Measurements from ENCODE around the gene SIAH1. TPM values are rescaled to one million over a fixed set of nuclear protein-coding genes. Genes with fewer than 3 reads are reported as not detected.
A peak's percentile ranks its signal among the peaks of the same experiment; 100 is the strongest.
"Not testable (repeated sequence)": the region's sequence is repeated elsewhere in the genome, so short reads cannot be mapped to it uniquely, and the experiment has no call there.

SIAH1 gene
- total RNA-seq, 2 experiments from 2014 or later, result 13.7 to 14.6 TPM

DNA sequence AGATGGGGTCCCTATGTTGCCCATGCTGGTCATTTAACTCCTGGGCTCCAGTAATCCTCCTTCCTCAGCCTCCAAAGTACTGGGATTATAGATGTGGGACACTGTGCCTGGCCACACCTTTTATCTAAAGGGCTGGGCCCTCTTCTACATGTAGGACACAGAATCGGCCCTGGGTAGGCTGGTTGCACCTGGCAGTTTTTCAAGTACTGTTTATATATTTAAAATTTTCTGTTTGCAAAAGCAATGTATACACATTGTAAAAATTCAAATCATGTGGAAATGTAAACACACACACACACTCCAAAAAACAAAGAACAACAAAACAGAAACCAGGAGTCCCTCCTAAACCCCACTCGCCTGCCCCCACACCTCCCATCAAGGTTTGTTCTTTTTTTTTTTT is 28.1 kb upstream of the SIAH1 start:
- Mint-ChIP-seq H3K36me3 (ENCODE audit: low read depth) (no peaks in the 10 kb centered on the region), H3K9me3 (no peaks in the 10 kb centered on the region), H3K4me3 (no peak overlapping the region), H3K27me3 (ENCODE audit: low read depth) (no peaks in the 10 kb centered on the region), H3K4me1 (ENCODE audit: low read depth) (peaks cover 7% of the 10 kb centered on the region), H3K27ac (no peak overlapping the region)
- DNase-seq, result no peak
- CTCF ChIA-PET, result no interaction called here
- intact Hi-C loops (cut with micrococcal nuclease), result no loop called here

DNA sequence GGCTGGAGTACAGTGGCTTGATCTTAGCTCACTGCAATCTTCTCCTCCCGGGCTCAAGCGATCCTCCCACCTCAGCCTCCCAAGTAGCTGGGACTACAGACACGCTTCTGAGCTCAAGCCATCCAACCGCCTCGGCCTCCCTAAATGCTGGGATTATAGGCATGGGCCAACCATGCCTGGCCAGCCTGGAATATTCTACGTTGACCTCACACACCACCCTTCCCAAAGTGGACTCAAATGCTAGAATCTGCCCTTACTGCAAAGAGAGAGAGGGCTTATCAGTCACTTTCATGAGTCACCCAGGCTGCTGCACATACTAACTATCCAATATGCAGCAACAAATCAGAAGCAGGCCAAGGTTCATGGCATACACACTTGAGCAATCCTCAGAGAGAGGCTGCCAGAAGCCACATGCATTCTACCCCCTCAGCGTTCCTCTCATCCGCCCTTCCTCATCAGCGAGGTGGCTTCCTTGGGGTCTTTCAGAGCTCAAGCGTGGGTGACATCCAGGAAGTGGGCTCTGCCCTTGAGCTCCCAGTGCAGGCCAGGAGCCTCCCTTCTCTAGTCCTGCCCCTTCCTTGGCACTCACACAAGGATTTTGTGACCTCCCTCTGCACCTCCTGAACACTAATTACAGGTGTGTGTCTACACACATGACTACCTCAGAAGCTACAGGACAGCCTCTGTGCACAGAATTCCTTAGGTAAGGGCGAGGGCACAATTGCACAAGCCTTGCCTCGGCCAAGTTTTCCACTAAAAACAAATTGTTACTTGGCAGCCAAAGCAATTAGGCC is 24.8 kb upstream of the SIAH1 start:
- H3K27ac Mint-ChIP-seq, result no peak overlapping the region
- no peaks in the 10 kb centered on the region for H3K9me3 Mint-ChIP-seq
- no peaks in the 10 kb centered on the region for H3K27me3 Mint-ChIP-seq (ENCODE audit: low read depth)
- DNase-seq, result no peak
- H3K4me1 Mint-ChIP-seq (ENCODE audit: low read depth), result peaks cover 7% of the 10 kb centered on the region
- intact Hi-C loops (cut with micrococcal nuclease), result no loop called here
- CTCF ChIA-PET, result interaction anchor here (1.2 kb wide), 1 partner anchor 14 kb away, joined by 3 read pairs; no protein-coding TSS in a partner anchor
- no peak overlapping the region for H3K4me3 Mint-ChIP-seq
- H3K36me3 Mint-ChIP-seq (ENCODE audit: low read depth), result no peaks in the 10 kb centered on the region

DNA sequence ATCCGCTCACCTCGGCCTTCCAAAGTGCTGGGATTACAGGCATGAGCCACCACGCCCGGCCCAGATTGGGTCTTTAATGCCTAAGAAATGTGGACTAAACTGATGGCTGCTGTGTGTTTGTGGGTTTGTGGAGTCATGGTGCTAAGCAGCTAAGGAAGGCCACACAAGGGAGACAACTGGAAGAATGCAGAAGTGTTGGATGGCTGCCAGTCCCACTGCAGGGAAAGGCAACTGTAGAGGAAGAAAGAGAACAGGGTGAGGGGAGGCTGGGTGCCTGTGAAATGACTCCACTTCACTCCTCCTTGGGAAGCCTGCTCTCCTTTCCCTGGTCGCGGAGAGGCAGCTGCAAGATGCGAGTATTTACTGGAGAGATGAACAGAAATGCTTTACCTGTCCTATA is 23.5 kb upstream of the SIAH1 start:
- CTCF ChIA-PET, result interaction anchor here (1.2 kb wide), 1 partner anchor 13 kb away, joined by 3 read pairs; no protein-coding TSS in a partner anchor
- H3K36me3 Mint-ChIP-seq (ENCODE audit: low read depth), result no peaks in the 10 kb centered on the region
- intact Hi-C loops (cut with micrococcal nuclease), result no loop called here
- no peak overlapping the region for H3K4me3 Mint-ChIP-seq
- H3K27ac Mint-ChIP-seq, result no peak overlapping the region
- peaks cover 4% of the 10 kb centered on the region for H3K4me1 Mint-ChIP-seq (ENCODE audit: low read depth)
- H3K27me3 Mint-ChIP-seq (ENCODE audit: low read depth), result no peaks in the 10 kb centered on the region
- DNase-seq, result no peak
- no peaks in the 10 kb centered on the region for H3K9me3 Mint-ChIP-seq

DNA sequence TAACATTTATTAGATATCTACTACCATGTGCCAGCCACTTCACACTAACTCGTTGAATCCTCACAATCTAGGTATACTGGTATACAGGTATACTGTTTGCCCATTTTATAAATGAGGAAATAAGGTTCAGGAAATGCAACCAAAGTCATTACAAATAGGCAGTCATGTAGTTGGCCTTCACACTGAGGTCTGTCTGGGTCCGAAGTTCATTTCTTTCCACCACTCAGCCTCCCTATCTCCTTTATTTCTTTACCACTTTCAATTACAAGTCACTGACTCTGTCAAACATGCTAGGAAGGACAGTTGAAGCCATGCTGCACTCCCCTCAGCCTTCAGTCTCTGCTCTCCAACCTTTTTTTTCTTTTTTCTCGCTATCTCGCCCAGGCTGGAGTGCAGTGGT is 20.7 kb upstream of the SIAH1 start:
- H3K36me3 Mint-ChIP-seq (ENCODE audit: low read depth), result no peaks in the 10 kb centered on the region

DNA sequence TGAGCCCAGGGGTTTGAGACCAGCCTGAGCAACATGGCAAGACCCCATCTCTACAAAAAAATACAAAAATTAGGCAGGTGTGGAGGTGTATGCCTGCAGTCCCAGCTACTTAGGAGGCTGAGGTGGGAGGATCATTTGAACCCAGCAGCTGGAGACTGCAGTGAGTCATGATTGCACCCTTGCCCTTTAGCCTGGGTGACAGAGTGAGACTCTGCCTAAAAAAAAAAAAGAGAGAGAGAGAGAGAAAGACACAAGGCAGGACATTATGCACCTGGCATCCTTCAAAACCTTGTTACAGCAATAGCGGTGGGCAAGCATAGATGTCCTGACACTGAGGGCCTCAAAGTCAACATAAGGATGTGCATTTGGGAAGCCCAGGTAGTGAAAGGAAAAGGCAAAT is 19.9 kb upstream of the SIAH1 start:
- no peaks in the 10 kb centered on the region for H3K36me3 Mint-ChIP-seq (ENCODE audit: low read depth)
- intact Hi-C loops (cut with micrococcal nuclease), result no loop called here
- DNase-seq, result no peak
- H3K27ac Mint-ChIP-seq, result no peak overlapping the region
- H3K27me3 Mint-ChIP-seq (ENCODE audit: low read depth), result no peaks in the 10 kb centered on the region
- CTCF ChIA-PET, result no interaction called here
- peaks cover 2% of the 10 kb centered on the region for H3K4me1 Mint-ChIP-seq (ENCODE audit: low read depth)
- H3K9me3 Mint-ChIP-seq, result no peaks in the 10 kb centered on the region
- H3K4me3 Mint-ChIP-seq, result no peak overlapping the region

More for the DNA sequence above, 20.7 kb upstream of the SIAH1 start:
- Mint-ChIP-seq H3K9me3 (no peaks in the 10 kb centered on the region), H3K27me3 (ENCODE audit: low read depth) (no peaks in the 10 kb centered on the region), H3K4me1 (ENCODE audit: low read depth) (peaks cover 2% of the 10 kb centered on the region), H3K4me3 (no peak overlapping the region), H3K27ac (no peak overlapping the region)
- CTCF ChIA-PET, result no interaction called here
- intact Hi-C loops (cut with micrococcal nuclease), result no loop called here
- no peak for DNase-seq

DNA sequence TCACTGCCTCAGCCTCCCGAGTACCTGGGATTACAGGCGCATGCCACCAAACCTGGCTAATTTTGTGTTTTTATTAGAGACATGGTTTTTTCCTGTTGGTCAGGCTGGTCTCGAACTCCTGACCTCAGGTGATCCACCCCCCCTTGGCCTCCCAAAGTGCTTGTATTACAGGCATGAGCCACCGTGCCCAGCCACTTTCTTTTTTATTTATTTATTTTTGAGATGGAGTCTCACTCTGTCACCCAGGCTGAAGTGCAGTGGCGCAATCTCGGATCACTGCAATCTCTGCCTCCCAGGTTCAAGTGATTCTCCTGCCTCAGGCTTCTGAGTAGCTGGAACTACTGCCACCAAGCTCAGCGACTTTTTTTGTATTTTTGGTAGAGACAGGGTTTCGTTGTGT is 17.3 kb upstream of the SIAH1 start:
- H3K27ac Mint-ChIP-seq; intact Hi-C loops (cut with micrococcal nuclease); H3K4me1 Mint-ChIP-seq (ENCODE audit: low read depth); DNase-seq; H3K9me3 Mint-ChIP-seq; CTCF ChIA-PET; H3K36me3 Mint-ChIP-seq (ENCODE audit: low read depth); H3K4me3 Mint-ChIP-seq; H3K27me3 Mint-ChIP-seq (ENCODE audit: low read depth): not testable (repeated sequence)

DNA sequence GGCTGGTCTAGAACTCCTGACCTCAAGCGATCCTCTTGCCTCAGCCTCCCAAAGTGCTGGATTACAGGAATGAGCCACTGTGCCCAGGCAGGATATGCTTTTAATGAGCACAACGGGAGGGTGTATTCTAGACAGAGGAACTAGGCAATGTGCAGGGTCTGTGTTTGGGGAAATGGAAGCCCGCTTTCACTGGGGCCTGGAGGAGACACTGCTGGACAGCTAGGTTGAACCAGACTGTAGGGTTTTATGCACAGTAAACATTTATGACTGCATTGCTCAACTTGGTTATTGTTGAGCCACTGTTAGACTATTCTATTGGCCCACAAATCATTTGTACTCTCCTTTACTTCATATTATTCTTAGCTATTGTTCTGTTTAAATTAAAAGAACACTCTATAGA is 10.2 kb upstream of the SIAH1 start:
- no peak for DNase-seq
- Mint-ChIP-seq H3K36me3 (ENCODE audit: low read depth) (no peaks in the 10 kb centered on the region), H3K27ac (no peak overlapping the region), H3K9me3 (no peaks in the 10 kb centered on the region), H3K4me3 (no peak overlapping the region), H3K27me3 (ENCODE audit: low read depth) (no peaks in the 10 kb centered on the region), H3K4me1 (ENCODE audit: low read depth) (peaks cover 9% of the 10 kb centered on the region)
- CTCF ChIA-PET, result interaction anchor here (0.5 to 0.8 kb wide), 2 partner anchors 14 to 100 kb away, joined by 3 read pairs; no protein-coding TSS in a partner anchor
- intact Hi-C loops (cut with micrococcal nuclease), result no loop called here

DNA sequence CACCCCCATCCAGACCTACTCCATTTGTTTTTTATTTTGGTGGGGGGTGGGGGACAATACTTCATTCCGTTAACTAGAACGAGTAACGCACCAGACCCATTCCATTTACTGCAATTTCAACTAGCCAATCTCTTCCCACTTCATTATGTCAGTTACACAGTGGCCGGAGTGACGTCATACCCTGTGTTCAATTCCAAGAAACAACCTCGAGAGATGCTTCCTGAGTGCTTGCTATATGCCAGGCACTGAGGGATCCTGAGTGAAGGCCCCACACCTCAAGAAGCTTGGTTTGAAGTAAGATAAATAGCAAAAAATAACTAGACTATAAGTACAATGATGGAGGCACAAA is 9.1 kb upstream of the SIAH1 start:
- Mint-ChIP-seq H3K4me1 (ENCODE audit: low read depth) (peaks cover 9% of the 10 kb centered on the region), H3K4me3 (no peak overlapping the region), H3K27me3 (ENCODE audit: low read depth) (no peaks in the 10 kb centered on the region), H3K27ac (peak overlapping the region; percentile 32), H3K36me3 (ENCODE audit: low read depth) (no peaks in the 10 kb centered on the region), H3K9me3 (no peaks in the 10 kb centered on the region)
- intact Hi-C loops (cut with micrococcal nuclease), result no loop called here
- DNase-seq, result no peak
- CTCF ChIA-PET, result interaction anchor here (0.6 to 1.2 kb wide), 2 partner anchors 18 to 47 kb away, joined by 3 to 4 read pairs; no protein-coding TSS in a partner anchor

DNA sequence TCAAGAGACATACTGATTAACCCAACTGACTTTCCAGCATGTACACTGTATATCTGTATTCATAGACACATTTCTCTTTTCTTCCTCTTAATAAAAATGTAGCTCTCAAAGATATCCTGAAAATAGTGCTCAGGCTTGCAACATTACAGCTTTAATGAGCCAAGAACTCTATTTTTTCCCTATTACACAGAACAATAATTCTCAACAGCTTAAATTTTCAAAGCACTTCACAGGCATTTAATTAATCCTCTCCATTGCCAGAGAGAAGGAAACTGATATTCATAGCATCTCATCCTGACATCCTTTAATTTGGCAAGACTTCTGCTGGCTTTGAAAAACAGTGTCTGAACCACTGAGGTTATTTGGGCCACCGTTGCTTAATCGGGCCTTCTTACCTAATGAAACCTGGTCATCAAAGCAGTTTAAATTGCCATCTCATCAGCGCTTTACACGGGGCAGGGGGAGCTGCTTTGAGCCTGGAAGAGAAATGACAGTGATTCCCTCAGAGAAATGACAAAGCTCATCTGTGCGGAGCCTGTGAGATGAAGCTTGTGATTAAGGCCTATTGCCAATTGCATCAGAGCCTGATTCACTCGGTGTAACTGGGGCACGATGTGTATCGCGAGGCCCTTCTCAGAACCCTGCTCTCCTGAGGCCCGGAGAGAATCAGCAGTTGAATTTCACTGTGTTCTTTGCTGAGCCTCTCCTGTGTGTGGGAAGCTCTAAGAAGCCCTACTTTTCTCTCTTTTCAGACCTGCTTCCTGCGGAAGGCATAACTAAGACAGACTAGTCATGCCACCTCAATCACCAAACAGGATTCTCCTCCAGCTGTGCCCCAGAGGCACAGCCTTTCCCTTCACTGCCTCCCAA is 8.5 kb upstream of the SIAH1 start:
- intact Hi-C loops (cut with micrococcal nuclease), result no loop called here
- peak overlapping the region; percentile 32 for H3K27ac Mint-ChIP-seq
- H3K9me3 Mint-ChIP-seq, result no peaks in the 10 kb centered on the region
- CTCF ChIA-PET, result interaction anchor here (0.5 to 1.2 kb wide), 3 partner anchors 18 to 149 kb away, joined by 3 to 4 read pairs (median 3); no protein-coding TSS in a partner anchor
- H3K4me1 Mint-ChIP-seq (ENCODE audit: low read depth), result peaks cover 9% of the 10 kb centered on the region
- no peaks in the 10 kb centered on the region for H3K36me3 Mint-ChIP-seq (ENCODE audit: low read depth)
- no peaks in the 10 kb centered on the region for H3K27me3 Mint-ChIP-seq (ENCODE audit: low read depth)
- peak; percentile 40 for DNase-seq
- H3K4me3 Mint-ChIP-seq, result no peak overlapping the region

DNA sequence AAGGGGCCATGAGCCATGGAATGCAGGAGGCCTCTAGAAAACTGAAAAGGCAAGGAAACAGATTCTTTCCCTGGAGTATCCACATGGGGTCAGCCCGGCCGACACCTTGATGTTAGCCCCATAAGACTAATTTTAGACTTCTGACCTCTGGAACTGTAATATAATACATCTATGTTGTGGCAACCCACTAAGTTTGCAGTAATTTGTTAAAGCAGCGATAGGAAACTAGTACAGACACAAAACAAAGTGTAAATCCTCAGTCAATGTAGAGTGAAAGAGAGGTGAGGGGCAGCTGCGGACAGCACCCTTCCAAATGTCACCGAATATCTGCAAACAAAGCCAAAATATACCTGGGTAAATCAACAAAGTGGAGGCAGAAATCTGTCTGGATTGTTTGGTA is 7.2 kb upstream of the SIAH1 start:
- intact Hi-C loops (cut with micrococcal nuclease), result no loop called here
- Mint-ChIP-seq H3K27ac (no peak overlapping the region), H3K4me3 (no peak overlapping the region), H3K9me3 (no peaks in the 10 kb centered on the region), H3K36me3 (ENCODE audit: low read depth) (no peaks in the 10 kb centered on the region), H3K27me3 (ENCODE audit: low read depth) (no peaks in the 10 kb centered on the region), H3K4me1 (ENCODE audit: low read depth) (peaks cover 9% of the 10 kb centered on the region)
- CTCF ChIA-PET, result interaction anchor here (0.7 kb wide), 1 partner anchor 189 kb away, joined by 3 read pairs; no protein-coding TSS in a partner anchor
- no peak for DNase-seq

DNA sequence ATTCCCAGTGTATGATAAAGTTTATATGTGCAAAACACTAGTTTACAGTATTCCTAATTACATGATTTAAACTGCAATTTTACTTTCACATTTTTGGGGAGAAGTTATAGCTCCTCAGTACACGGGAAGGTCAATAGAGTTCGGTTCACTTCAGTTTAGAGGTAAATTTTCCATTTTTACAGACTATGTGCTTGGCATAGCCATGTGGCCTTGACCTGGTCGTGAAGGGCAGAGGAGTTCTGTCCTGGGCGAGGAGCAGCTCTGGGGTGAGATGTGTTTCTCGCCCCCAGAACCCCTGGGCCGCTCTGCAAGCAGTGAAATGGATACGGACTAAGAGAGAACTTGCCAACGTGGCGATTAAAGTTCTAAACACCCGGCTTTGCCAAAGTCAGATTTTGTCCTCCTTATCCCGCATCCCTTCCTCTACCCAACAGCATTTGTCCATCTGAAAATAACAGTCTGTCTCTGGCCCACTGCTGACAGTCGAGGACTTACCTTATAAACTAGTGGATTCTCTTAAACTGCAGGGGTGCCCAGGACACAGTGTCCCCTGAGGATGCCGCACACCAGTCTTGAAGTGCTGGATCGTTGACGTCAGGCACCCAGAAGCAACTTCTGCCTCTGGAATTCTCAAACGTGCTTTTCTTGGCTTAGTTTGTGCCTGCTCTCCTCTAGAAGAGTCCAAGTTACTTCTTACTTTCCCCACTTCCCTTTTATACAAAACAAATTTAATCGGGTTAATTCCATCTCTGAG is 1.5 kb upstream of the SIAH1 start:
- Mint-ChIP-seq H3K9me3 (no peaks in the 10 kb centered on the region), H3K4me1 (ENCODE audit: low read depth) (peaks cover 11% of the 10 kb centered on the region), H3K36me3 (ENCODE audit: low read depth) (peaks cover 4% of the 10 kb centered on the region), H3K4me3 (no peak overlapping the region), H3K27ac (no peak overlapping the region), H3K27me3 (ENCODE audit: low read depth) (no peaks in the 10 kb centered on the region)
- CTCF ChIA-PET, result interaction anchor here (0.7 to 2.1 kb wide), 3 partner anchors 122 to 237 kb away, joined by 3 to 8 read pairs (median 4); no protein-coding TSS in a partner anchor
- DNase-seq, result no peak
- intact Hi-C loops (cut with micrococcal nuclease), result loop anchor here (10.0 kb wide), 1 partner anchor 1552 kb away; the partner anchor contains the start of gene C16orf87
